ENCODE data around the gene SMARCAD1. TPM values are rescaled to one million over a fixed set of nuclear protein-coding genes. Genes with fewer than 3 reads are reported as not detected.

Gene SMARCAD1
- total and polyA plus RNA-seq, 9 of the 15 experiments (the other 6 are each of a cell fraction or from before 2014, with no cell fraction given): 11.2 to 52.2 (median 34.6) TPM

DNA sequence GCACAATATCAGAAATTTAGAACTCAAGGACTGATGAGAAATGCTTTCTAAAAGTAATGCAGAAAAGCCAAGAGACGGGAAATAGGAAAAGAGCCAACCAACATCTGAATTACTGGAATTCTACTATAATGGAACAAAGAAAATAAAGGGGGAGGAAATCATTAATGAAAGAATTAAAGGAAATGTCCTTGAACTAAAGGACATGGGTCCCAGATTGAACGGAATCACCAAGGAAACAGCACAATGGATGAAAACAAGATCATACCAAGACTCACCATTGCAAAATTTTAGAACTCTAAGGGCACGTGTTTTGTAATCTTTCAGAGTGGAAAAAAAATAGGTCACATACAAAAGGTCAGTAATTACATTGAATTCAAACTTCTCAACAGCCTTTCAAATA is 99.0 kb downstream of the SMARCAD1 start:
- POLR2A ChIA-PET: no interaction called here

More for the DNA sequence above, 99.0 kb downstream of the SMARCAD1 start:
- Histone ChIP-seq H3K4me3 (no peak overlapping the region), H3K4me1 (replicated peaks in 1 of 2; ENCODE audit: control insufficient read depth in 2 of 2, insufficient read depth in 2 of 2, low read length in 2 of 2) (peaks cover 0 to 13% of the 10 kb centered on the region in 2 experiments; a peak in 2 of 5 replicates), H3K9ac (ENCODE audit: insufficient read depth in 1 of 2, low read depth in 2 of 2, low read length in 2 of 2) (no peak overlapping the region), H4K20me1 (replicated peaks; ENCODE audit: control insufficient read depth, insufficient read depth, low read length) (no peaks in the 10 kb centered on the region), H3K79me2 (ENCODE audit: control insufficient read depth, insufficient read depth, low read length) (no peaks in the 10 kb centered on the region), H3K9me3 (replicated peaks; ENCODE audit: control insufficient read depth, insufficient read depth, low read depth, low read length) (no peaks in the 10 kb centered on the region), H3K27me3 (ENCODE audit: control insufficient read depth in 2 of 2, insufficient read depth in 2 of 2, low read length in 2 of 2) (no peaks in the 10 kb centered on the region), H3K9me1 (ENCODE audit: control insufficient read depth, insufficient read depth, low read length) (no peaks in the 10 kb centered on the region), H3K27ac (ENCODE audit: extremely low read depth, low read depth, low read length) (no peak overlapping the region), H2AFZ (ENCODE audit: low read depth, low read length) (no peak overlapping the region), H3K36me3 (ENCODE audit: control insufficient read depth, insufficient read depth, low read length) (no peaks in the 10 kb centered on the region), H3K4me2 (ENCODE audit: insufficient read depth, low read length) (no peak overlapping the region)
- intact Hi-C loops (cut with micrococcal nuclease) (no loop called here), in situ Hi-C loops (cut with MboI) (loop anchor here (10.0 kb wide), 1 partner anchor 288 kb away; no protein-coding TSS in a partner anchor)
- CTCF ChIA-PET (ENCODE audit: low intra/inter-chr PET ratio): interaction anchor here (0.6 kb wide), 1 partner anchor 70 kb away, joined by 3 read pairs; no protein-coding TSS in a partner anchor
- WGBS (ENCODE audit: insufficient coverage, low coverage, missing lambda C conversion rate): 48% methylated on average over 3 of the region's 3 CpGs
- no peak for FAIRE-seq
- ATAC-seq: no peak
- BruUV-seq (replicated peaks): no TSS peak
- no peak for TF ChIP-seq CCNT2 (IDR thresholded peaks at IDR 0.05; ENCODE audit: borderline replicate concordance, extremely low read depth, insufficient read length, low read depth, low read length)
- no peak for TF ChIP-seq ZNF75A (CRISPR knock-in tag; IDR thresholded peaks at IDR 0.05)
- TF ChIP-seq PRMT5 (CRISPR knock-in tag; IDR thresholded peaks at IDR 0.05): no peak
- TF ChIP-seq, protein P1, sequence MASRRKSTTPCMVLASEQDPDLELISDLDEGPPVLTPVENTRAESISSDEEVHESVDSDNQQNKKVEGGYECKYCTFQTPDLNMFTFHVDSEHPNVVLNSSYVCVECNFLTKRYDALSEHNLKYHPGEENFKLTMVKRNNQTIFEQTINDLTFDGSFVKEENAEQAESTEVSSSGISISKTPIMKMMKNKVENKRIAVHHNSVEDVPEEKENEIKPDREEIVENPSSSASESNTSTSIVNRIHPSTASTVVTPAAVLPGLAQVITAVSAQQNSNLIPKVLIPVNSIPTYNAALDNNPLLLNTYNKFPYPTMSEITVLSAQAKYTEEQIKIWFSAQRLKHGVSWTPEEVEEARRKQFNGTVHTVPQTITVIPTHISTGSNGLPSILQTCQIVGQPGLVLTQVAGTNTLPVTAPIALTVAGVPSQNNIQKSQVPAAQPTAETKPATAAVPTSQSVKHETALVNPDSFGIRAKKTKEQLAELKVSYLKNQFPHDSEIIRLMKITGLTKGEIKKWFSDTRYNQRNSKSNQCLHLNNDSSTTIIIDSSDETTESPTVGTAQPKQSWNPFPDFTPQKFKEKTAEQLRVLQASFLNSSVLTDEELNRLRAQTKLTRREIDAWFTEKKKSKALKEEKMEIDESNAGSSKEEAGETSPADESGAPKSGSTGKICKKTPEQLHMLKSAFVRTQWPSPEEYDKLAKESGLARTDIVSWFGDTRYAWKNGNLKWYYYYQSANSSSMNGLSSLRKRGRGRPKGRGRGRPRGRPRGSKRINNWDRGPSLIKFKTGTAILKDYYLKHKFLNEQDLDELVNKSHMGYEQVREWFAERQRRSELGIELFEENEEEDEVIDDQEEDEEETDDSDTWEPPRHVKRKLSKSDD (conservative IDR thresholded peaks at IDR 0.05; ENCODE audit: low read length): no peak
- TF ChIP-seq, protein P2, sequence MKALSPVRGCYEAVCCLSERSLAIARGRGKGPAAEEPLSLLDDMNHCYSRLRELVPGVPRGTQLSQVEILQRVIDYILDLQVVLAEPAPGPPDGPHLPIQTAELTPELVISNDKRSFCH (CRISPR knock-in tag; IDR thresholded peaks at IDR 0.05): no peak
- TF ChIP-seq, protein P2 (tag; IDR thresholded peaks at IDR 0.05): no peak
- no peak for DNase-seq (ENCODE audit: extremely low read depth in 1 of 4, low spot score in 3 of 4)

All from K562 (cell line).